ENCODE measurements around the gene MLPH. TPM values are rescaled to one million over a fixed set of nuclear protein-coding genes. Genes with fewer than 3 reads are reported as not detected.
A peak's percentile ranks its signal among the peaks of the same experiment; 100 is the strongest.

MLPH gene
- total and polyA plus RNA-seq, 2 of the 13 experiments (the other 11 are each of a cell fraction or from before 2014, with no cell fraction given) = 0.12 TPM; not detected in 1

GRCh38 chr2:237599465-237600110 is 112.5 kb downstream of the MLPH start (continued):
- TF ChIP-seq ZBTB43 (CRISPR knock-in tag; conservative IDR thresholded peaks at IDR 0.05) (0 out of 2 replicates have a peak, but pooled peaks have one; percentile 1), ZNF274 (CRISPR knock-in tag; IDR thresholded peaks at IDR 0.05) (no peak), ZNF510 (CRISPR knock-in tag; IDR thresholded peaks at IDR 0.05; ENCODE audit: low read depth) (0 out of 2 replicates have a peak, but pooled peaks have one; percentile 7), CTCF (CRISPR knock-in tag; IDR thresholded peaks at IDR 0.05) (no peak)

GRCh38 chr2:237600205-237600846 is 113.3 kb downstream of the MLPH start:
- Histone ChIP-seq H2AFZ (ENCODE audit: low read length) (no peak overlapping the region), H3K79me2 (ENCODE audit: insufficient read depth, low read length) (peaks cover 7% of the 10 kb centered on the region), H3K4me2 (ENCODE audit: low read depth, low read length) (peak overlapping the region; percentile 93), H3K36me3 (replicated peaks in 1 of 2; ENCODE audit: control insufficient read depth in 1 of 2, insufficient read depth in 2 of 2, low read length in 2 of 2) (no peaks in the 10 kb centered on the region), H3K9ac (ENCODE audit: insufficient read depth, low read depth, low read length) (peak overlapping the region; percentile 55), H3K27ac (ENCODE audit: extremely low read length, insufficient read depth, low read length) (peak overlapping the region; percentile 70), H3K27me3 (ENCODE audit: control insufficient read depth in 1 of 2, insufficient read depth in 2 of 2, low read length in 2 of 2) (peaks cover 0 to 2% of the 10 kb centered on the region in 2 experiments; a peak in 1 of 5 replicates), H4K20me1 (ENCODE audit: insufficient read depth, low read length) (no peaks in the 10 kb centered on the region), H3K4me3 (replicated peaks in 1 of 3; ENCODE audit: insufficient read depth in 1 of 3, low read depth in 2 of 3, low read length in 3 of 3) (peak overlapping the region; percentile 42 to 69 (median 51)), H3K9me3 (ENCODE audit: low read length) (no peaks in the 10 kb centered on the region), H3K4me1 (ENCODE audit: insufficient read depth, low read length) (peaks cover 99% of the 10 kb centered on the region)
- peak; percentile 55 for DNase-seq (ENCODE audit: low spot score)
- in situ Hi-C loops (cut with HindIII; ENCODE audit: extremely low pct_ligation_motif_present, low pct_unique_long_range_greater_than_20kb) (loop anchor here (5.0 kb wide), 1 partner anchor 142 kb away; no protein-coding TSS in a partner anchor), intact Hi-C loops (cut with micrococcal nuclease; ENCODE audit: unreplicated experiment) (loop anchor here (2.0 kb wide), 1 partner anchor 14 kb away; no protein-coding TSS in a partner anchor)
- POLR2A ChIA-PET = interaction anchor here (0.8 to 3.3 kb wide), 5 partner anchors 10 to 26 kb away, joined by 3 to 40 read pairs (median 9); partner anchors contain the start of gene RAB17
- CTCF ChIA-PET (ENCODE audit: low intra/inter-chr PET ratio, low total read pairs) = no interaction called here
- no TSS peak for BruUV-seq (replicated peaks)
- WGBS (ENCODE audit: low lambda C conversion rate) = 25% methylated on average over 16 of the region's 16 CpGs
- no peak for FAIRE-seq
- ATAC-seq = peak; percentile 26
- no peak for TF ChIP-seq ATF6 (CRISPR knock-in tag; conservative IDR thresholded peaks at IDR 0.05)
- TF ChIP-seq TFDP2 (CRISPR knock-in tag; IDR thresholded peaks at IDR 0.05) = peak; percentile 31; the same call in 1 of the 2 replicates
- TF ChIP-seq ZNF383 (CRISPR knock-in tag; IDR thresholded peaks at IDR 0.05; ENCODE audit: borderline replicate concordance) = no peak
- TF ChIP-seq TEAD3 (CRISPR knock-in tag; optimal IDR thresholded peaks at IDR 0.05; ENCODE audit: borderline replicate concordance) = no peak
- peak; percentile 51 to 63; a peak in 2 of 4 replicates for TF ChIP-seq HMGXB4 (CRISPR knock-in tag; IDR thresholded peaks at IDR 0.05; ENCODE audit: borderline replicate concordance in 1 of 2, low read depth in 1 of 2)
- TF ChIP-seq NR2F2 (IDR thresholded peaks at IDR 0.05; ENCODE audit: borderline replicate concordance, low read depth) = peak; percentile 19; the same call in 1 of the 2 replicates
- peak; percentile 23; the same call in 1 of the 2 replicates for TF ChIP-seq YEATS2 (CRISPR knock-in tag; IDR thresholded peaks at IDR 0.05; ENCODE audit: borderline replicate concordance)
